GM08714 (cell line): ENCODE measurements around the gene DEPP1.

Source experiments
- H3K4me3 ChIP-seq: fragments of 200-500 bp; sonication (Bioruptor generic); 2 replicates; pipeline ENCODE4 v1.5.1; 2014; ENCODE audit warnings: mild to moderate bottlenecking, low read length, inconsistent platforms
- ZNF274 ChIP-seq: IDR thresholded peaks from 2 replicates; pipeline ENCODE4 v1.6.1; 2012; ENCODE audit warnings: mild to moderate bottlenecking, low read depth, low read length

DEPP1 gene

GRCh38 chr10:44978213-44978569, 418 bp downstream of the DEPP1 start:
- no peak for TF ChIP-seq ZNF274
- peak overlapping the region; percentile 26; the same call in 1 of the 2 replicates for H3K4me3 ChIP-seq

DNA sequence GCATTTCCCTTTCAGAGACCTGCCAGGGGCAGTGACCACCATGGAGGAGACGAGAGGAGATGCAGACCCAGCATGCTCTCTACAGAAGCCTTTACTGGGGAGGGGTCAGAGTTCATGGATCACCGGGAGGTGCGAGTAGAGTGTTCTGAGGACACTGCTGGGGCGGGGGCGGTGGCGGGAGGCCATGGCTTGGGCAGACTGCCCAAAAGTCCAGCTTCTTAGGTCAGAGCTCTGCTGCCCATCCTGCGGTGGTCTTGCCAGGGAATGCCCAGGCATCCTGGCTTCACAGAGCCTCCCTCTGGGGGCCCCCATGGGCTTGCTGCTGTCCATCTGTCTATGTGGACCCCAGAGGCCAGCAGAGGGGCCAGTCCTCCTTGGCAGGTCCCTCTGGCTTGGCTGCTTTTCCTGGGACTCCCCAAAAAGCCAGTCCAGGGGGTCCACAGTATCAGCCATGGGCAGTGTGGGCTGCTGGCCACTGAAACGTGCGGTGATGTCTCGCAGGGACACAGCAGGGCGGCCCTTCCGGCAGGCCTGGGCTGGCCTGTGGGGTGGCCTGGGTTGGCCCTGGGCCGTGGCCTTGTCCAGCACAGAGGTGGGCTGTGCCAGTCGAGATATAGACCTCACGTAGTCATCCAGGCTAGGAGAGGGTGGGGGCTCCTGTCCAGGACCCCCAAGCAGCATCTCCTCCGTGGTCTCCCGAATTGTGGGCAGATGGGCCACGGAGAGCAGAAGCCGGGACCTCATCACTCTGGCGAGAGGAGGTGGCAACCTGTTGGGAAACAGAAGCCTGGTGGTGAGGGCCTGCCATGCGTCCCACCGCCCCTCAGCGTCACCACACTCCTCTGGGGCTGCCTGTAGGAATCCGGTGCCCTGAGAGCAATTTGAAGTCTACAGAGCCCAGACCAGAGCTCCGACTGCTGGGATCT, 1.1 kb downstream of the DEPP1 start:
- H3K4me3 ChIP-seq = peak overlapping the region; percentile 26; the same call in 1 of the 2 replicates
- TF ChIP-seq ZNF274 = no peak

- no peak for TF ChIP-seq ZNF274
- no peak overlapping the region for H3K4me3 ChIP-seq
Measured at GRCh38 chr10:44976352-44977198, 2.0 kb downstream of the DEPP1 start.

GRCh38 chr10:44975431-44976331, 2.9 kb downstream of the DEPP1 start:
- no peak overlapping the region for H3K4me3 ChIP-seq
- TF ChIP-seq ZNF274 = no peak

DNA sequence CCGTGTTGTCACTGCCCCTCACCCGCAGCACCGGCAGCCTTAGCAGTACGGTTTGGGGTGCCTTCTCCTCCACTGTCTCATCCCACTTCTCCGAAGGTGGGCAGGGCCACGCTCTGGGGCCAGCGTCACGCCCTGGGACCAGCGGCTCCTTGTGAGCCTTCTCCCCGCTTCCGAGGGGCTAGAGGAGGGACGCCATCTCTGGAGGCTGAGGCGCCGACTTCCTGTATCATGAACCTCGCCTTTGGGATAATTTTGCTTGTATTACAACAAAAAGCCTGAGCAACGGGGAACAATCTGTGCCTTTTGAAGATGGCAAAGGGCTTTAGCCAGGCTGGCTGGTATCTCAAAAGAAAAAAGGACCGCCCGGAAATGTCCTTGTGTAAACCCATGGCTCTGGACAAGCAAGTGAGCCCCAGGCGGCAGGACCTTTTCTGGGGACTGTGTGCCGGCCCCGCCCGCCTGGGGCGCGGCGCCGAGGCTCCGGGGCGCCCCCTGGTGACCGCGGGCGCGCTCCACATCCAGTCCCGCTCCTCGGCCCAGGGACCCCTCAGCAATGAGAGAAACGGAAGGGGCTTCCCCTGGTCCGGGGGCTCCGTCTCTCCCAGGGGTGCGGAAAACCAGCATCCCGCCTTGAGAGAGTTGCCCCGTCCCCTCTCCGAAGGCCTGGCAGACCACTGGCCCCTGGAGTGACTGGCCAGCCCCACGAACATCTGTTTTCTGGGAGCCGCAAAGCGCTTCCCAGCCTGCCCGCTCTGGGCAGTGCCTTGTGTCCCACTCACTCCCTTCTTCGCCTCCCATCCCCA, 3.8 kb downstream of the DEPP1 start:
- TF ChIP-seq ZNF274 = no peak
- peak overlapping the region; percentile 35; the same call in 1 of the 2 replicates for H3K4me3 ChIP-seq

DNA sequence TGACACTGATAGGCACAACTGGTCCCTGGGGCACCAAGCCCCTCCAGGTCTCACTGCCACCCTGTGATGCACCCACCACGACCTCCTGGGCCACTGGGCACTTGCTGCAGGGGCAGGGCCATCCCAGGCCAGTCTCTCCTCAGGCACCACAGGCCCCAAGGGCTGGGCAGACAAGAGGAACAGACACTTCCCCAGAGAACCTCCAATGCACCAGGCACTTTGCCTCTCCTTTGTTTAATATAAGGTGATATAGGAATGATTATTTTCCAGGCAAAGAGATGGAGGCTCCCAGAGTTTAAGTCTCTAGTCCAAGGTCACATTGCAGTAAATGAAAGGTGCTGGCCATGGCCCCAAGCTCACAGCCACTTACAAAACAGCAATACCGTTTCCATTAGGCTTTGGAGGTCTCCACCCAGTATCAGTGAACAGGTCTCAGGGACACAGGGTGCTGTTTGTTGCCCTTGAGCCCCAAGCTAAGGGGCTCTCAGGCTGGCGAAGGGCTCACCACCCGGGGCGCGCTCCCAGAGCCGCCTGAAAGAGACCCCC, 4.5 kb downstream of the DEPP1 start:
- H3K4me3 ChIP-seq = peak overlapping the region; percentile 35; the same call in 1 of the 2 replicates

GRCh38 chr10:44973323-44974081, 5.1 kb downstream of the DEPP1 start:
- no peak for TF ChIP-seq ZNF274
- no peak overlapping the region; the same call in 1 of the 2 replicates for H3K4me3 ChIP-seq

More for the DNA sequence above, 4.5 kb downstream of the DEPP1 start:
- no peak for TF ChIP-seq ZNF274

- no peak for TF ChIP-seq ZNF274
- no peak overlapping the region for H3K4me3 ChIP-seq
Measured at GRCh38 chr10:44972874-44973306, 5.7 kb downstream of the DEPP1 start.

DNA sequence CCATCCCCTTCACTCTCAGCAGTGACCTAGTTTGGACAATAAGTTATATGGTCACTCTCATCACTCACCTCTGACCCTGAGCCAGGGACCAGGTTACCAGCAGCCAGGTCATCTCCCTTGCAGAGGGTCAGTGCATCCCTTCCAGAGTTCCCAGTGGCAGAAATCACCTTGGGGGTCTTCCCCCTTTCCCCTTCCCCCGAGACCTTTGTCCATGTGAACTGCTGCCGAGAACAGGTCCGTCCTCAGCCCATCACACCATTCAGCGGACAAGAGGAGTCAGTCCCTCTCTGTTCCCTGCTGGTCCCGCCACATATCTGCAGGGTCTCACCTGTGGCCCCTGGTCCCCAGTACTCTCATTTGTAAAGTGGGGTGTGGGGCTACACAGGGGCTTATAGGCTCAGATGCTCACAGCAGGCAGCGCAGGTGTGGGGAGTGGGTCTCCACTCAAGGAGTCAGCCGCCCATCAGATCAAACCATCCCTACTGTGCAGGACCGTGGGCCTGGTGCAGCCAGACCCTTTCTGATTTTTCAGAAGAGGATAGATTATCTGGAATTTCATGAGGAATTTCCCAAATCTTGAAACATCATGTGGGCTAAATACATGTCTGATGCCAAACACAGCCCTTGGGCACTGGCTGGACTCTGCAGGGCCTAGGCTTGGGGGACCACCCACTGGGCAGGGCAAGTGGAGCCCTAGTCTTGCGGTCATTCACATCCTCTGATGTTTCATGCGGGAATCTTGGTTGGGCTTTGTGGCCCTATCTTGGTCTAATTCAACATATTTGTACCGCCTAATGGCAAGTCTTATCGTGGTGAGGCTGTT, 6.5 kb downstream of the DEPP1 start:
- TF ChIP-seq ZNF274 = no peak
- no peak overlapping the region for H3K4me3 ChIP-seq

- no peak overlapping the region for H3K4me3 ChIP-seq
- no peak for TF ChIP-seq ZNF274
Measured at GRCh38 chr10:44971434-44971833, 7.2 kb downstream of the DEPP1 start.

DNA sequence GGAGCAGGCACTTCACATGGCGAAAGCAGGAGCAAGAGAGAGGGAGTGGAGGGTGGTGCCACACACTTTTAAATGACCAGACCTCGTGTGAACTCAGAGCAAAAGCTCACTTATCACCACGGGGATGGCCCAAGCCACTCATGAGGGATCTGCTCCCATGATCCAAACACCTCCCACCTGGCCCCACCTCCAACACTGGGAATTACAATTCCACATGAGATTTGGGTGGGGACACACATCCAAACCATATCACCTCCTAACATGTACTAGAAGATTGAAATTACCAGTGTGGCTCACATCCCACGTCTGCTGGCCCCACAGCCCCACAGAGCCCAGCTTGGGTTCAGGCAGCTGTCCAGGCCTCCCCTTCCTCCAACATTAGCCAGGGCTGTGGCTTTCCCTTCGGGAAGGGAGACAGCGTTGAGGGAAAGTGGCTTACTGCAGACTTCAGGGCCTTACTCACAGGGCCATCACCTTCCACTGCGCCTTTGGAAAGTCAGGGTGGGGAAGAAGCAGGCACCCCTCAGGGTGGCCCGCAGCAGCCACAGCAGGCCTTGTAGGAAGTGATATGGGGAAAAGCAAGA, 7.7 kb downstream of the DEPP1 start:
- H3K4me3 ChIP-seq = no peak overlapping the region
- TF ChIP-seq ZNF274 = no peak
